NCI-H1417 treated with DMSO at 0.1 percent for 48 hours (cell line): ENCODE data around the gene MAML2.

Experiments
- DNase-seq: peaks from one replicate; lab custom pipeline; 2025; lab: John Stamatoyannopoulos, UW

The MAML2 gene

DNA sequence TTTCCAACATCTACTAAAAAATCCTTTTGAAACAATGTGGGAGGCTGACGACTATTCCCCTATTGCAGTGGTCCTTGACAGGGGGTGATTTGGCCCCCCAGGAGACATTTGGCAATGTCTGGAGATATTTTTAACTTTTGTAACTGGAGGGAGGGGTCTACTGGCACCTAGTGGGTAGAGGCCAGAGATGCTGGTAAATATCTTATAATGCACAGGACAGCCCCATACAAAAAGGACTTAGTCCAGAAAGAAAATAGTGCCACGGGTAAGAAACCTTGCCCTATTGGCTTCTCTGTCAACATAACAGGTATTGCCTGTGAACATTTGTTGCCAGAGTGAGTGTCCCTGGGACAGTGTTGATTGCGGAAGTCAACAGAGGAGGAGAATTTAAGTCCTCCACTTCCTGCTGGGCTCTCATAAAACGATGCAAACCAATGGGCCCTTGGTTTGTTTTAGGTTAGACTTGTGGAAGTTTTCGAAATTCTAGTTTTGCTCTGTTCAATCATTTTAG is 101.6 kb downstream of the MAML2 start:
- DNase-seq, result no peak

DNA sequence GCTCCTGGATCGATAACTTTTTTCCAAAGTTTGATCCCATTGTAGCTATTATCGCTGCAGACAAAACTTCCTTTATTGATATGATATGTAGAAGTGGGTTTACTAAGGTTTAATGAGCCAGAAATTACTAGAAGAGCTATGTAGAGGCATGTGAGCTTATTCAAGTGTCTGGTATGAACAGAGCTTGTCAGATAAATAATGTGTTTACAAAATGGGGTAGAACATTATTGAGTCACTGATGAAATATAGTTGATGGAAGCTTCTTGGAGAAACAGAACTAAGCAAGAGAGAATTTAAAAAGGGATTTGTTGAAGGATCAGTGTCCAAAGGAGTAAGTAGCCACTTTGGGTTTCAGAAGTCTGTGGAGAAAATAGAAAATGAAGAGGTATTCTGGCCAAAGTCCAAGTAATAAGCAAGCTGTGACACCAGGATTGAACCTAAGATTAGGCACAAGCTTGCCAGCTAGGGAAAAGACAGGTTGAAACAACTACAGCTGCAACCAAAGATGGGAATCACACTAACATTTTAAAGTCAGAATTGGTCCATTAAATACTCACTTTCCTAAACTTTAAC is 104.3 kb downstream of the MAML2 start:
- no peak for DNase-seq

DNA sequence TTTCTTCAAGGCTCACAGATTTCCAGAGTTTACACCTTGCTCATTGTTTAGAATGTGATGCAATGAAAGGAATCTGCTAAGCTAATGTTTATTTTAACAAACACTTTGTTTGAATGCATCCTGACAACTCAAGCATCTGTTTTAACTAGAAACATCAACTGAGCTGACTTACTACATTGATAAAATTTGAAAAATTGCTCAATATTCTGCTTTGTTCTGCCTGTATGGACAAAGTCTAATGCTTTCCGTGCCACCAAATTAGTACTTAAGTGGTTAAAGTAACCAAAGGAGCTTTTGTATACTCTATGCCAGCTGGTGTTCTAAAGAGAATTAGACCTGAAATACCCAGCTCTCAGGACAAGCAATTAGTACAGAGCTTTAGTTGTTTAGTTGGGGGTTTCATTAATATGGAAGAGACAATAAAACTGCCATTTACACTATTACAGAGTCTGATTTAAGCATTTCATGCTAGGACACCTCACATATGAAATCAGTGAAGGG is 105.2 kb downstream of the MAML2 start:
- DNase-seq, result peak; percentile 68

DNA sequence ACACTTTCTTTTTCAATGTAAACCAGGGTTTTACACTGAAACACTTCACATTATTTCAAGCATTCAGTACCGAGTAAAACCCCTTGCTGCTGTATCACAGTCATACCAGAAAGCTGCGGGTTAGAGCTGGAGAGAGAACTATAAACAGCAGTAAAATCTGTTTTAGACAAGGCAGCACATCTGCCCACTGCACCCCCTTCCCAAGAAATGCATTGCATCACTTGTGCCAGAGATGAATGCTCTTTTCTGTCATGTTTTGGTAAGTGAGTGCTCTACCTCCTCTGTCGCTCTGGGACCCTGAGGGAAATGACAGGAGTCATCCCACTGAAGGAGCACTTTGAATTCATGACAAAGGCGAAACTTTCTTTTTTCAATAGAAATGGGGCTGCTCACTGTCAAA is 107.2 kb downstream of the MAML2 start:
- DNase-seq, result no peak

DNA sequence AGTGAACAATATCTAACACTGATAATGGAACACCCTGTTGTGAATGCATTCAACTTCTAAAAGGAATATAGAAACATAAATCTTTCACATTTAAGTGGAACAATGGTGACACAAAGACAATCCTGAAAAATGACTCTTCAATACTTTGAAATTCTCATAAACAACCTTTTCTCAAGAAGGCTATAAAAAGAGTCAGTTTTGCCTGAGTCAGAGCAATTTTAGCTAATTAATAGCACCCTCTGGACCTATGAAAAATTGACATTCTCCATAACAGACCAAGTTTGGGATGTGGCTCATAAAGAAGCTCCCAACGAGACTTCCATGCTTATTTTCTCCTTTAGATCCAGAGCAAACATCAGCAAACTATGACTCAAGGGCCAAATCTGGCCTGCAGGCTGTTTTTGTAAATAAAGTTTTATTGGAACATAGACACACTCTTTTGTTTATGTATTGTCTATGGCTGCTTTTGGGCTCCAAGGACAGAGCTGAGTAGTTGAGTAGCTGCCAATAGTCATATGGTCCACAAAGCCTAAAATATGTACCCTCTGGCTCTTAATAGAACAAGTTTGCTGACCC is 108.0 kb downstream of the MAML2 start:
- no peak for DNase-seq

DNA sequence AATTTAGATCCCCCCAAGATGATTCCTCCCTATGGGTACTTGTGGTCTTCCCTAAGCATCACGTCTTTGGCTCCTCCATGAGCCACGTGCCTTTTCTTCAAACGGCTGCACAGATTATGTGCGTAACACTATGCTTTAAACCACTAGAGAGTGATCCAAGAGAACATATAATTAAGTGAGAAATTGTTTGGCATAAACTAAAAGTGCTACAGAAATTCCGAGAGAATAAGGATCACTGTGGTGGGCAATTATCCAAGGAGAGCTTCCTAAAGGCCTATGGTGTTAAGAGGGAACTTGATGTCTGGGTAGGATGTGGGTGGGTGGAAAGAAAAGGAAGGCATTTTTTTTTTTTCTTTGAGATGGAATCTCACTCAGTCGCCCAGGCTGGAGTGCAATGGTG is 110.9 kb downstream of the MAML2 start:
- no peak for DNase-seq

DNA sequence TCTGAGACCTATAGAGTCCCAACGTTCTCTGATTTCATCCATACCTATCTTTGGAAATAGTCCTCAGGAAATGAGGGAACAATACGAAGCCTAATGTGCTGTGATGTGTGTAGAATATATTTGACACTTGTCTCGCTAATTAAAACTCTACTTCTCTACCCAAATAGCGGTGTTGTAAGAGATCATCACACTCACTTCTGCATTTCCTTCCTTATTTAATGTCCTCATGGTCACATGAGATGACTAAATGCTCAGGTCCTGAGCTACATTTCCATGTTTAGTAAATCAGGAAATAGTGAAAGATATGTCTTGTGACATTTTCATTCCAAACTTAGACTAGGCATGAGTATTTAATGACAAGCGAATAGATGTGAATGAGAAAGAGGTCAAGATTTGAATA is 112.3 kb downstream of the MAML2 start:
- DNase-seq, result no peak

DNA sequence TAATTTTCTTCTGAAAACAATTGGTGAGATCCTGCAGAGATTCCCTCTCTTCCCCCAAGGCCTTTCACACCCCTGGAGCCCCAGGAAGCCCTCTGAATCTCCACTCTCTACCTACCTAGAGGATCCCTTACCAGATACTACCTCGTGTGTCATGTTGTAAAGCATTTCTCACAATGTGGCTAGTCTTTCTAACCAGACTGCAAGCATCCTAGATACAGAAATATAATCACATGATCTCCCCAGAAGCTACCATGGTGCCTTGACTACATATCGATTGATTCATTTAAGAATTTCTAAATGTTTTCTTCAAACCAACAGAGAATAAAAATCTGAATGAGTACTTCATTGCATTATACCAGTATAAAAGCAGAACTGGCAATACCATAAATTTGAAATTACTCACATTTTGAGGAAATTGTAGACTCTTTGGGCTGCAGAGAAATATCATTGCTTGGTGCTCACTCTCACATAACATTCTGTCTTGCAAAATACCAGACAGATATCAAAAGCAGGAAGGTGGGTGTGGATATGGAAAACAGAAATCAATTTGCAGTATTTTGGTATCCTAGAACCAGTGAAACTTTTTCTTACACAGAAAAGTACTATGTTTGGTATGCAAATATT is 113.5 kb downstream of the MAML2 start:
- DNase-seq, result no peak

DNA sequence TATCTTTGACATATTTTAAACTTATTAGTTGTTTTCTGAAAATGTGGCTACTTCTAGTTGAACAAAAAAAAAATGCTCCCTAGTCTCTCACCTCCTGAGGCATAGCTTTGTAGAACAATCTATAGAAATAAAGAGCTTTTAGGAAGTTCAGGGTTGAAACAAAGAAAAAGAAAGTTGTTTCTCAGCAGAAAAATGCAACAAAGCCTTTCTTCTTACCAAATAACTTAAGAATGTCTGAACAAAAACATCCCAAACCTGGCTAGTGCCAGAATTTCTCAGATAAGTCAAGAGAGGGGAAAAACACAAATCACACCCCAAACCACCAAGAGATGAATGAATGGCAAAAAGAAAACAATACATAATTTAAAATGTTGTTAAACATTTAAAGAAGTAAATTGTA is 114.1 kb downstream of the MAML2 start:
- no peak for DNase-seq

DNA sequence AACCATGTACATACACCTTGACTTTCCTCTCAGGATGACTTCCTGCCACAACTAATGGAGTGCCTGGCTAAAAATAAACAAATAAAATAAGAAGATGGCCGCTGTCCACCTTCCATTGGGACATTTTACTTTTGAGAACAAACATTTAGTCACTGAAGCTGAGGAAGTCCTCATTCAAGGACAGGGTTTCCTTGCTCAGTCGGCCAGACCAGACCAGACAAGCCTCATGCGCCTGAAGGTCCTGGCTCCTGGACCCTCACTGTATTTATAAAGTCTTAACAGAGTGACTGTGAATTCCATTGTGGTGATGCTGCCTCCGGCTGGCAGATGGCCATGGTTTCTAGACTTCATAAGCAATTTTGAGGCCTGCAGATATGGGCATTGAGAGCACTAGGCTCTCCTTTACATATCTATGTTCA is 114.5 kb downstream of the MAML2 start:
- DNase-seq, result no peak

DNA sequence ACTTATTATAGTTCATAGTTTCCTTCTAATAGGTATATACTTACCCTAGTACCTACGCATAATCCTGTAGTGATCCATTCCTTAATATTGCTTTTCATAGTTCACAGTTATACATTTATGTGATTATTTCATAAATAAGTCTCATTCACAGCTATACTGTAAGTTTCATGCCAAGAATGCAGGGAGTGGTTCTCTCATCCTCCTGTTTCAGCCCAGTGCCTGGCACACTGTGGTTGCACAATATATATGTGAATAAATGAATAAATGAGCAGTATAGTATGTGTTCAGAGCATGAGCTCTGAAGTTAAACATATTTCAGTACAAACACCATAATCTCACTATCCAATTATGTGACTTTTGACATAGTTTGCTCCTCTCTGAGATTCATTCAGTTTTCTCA is 115.8 kb downstream of the MAML2 start:
- no peak for DNase-seq

DNA sequence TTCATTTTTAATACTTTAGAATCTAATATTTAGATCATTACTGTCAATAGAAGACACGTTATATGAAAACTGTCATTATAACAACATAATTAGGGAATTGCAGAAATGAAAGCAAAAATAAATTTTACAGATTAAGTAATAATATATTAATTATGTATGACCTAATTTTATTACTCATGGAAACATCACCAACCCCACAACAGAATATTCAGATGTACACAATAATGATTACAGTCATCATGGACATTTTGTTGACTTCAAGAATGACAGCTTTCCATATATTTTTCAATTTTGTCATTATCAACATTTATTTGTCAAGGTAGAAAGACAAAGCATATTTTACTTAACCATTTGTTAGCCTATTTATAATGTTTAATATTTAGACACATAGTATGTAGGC is 119.9 kb downstream of the MAML2 start:
- no peak for DNase-seq

DNA sequence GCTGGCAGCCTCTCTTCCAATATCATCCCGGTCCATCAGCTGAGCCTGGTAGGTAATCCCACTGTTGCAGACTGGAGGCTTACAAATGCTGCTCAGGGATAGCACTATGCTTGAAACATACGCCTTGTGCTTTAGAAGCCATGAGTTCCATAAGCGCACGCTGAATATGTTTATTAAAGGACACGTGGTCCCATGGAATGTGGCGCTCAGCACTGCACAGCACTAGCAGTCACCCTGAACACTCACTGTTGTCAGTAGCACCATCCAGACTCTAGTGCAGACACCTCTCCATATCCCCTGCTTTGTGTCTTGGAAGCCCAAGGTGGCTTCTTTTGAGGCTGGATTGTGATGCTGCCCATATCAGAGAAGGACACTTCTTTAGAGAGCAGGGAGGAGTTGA is 120.9 kb downstream of the MAML2 start:
- no peak for DNase-seq

DNA sequence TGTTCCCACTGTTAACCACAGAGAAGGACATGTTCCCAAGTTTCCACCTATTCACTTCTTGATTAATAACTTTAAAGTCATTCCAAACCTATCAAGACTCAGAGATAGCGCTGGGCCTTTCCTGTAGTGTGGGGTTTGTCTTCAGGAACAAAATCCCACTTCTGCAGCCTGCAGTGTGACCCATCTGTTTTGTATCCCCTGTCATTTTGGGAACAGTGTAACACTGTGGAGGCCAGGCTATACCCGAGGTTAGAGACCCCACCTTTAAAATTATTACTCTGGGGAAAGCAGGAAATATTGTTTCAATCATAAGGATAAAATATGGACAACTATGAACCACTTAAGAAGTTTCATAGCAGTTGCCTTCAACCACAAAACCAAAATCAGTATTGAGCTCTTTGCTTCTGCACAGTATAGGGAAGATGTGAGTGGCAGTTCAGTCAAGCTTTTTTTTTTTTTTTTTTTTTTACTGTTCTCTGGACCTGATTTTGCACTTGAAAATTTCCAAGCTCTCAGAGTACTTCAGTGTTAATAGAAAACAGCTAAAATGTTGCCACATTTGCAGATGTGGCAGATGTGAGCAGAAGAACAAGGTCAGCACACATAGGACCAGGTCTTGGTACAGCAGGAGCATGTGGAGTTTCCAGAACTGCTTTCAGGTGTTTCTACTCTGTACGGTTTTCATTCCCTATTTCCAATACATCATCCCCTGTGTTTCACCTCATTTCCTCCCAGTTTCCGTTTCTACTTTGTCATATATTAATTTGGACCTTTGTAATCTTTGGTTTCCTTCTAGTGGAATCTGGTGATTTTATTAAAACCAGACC is 121.5 kb downstream of the MAML2 start:
- no peak for DNase-seq

DNA sequence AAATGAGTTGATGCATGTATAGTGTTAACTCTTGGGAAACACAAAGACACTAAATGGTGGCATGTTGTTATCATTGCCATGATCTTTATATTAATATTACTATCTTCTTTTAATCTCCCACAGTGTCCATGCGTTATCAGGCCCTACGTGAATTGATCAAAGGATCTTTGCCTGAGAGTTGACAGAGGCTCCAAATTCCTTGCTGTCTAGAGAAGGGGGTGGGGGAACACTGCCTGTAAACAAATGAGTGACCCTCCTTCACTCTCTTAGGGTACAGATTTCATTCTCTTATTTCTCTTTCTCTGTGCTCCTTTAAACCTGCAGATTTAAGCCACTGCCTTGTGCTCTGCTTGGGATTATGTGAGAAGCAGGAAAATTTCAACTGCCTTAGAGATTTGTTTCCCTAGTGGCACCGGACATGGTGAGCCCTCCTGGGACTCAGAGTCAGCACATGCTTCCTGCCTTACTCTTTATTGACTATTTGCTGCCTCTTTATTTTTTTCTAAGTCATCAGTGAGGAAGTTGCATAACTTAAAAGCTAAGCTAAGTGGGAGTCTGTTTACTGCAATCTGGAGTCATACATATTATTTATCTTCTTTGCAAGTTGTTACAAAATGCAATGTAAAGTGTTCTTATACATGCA is 122.9 kb downstream of the MAML2 start:
- no peak for DNase-seq

DNA sequence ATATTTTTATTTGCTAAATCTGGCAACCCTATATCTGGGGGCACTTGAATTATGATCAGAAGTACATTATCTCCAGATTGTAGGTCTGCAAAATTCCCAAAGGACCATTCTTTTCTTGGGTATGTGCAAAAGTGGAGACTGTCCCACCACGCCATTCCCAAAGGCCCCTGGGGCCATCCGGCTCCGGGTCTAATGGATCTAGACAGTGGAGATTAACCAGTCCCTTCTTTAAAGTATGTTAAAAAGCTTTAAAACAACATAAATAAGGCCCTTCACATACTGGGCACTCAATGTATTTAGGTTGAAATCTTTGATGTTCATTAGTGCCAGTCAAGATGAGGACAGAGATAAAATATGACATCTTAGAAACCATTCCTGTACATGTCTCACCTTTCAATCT is 124.1 kb downstream of the MAML2 start:
- DNase-seq, result no peak

DNA sequence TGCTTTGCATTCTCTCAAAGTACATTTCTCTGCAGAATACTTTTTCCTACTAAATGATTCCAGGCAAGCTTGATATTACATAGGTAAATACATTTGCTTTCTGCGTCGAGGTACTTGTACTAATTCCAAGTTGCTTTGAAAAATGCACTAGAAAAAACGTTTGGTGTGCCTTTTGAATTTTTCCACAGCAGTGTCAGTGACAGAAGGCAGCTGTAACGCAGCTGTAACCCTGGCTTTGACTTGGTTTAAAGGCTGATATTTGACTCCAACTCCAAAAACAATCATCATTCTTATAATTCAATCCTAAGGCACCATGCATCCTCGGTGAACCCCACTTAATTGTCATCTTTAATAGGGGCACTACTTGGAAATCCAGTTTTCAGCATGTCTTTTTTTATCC is 125.0 kb downstream of the MAML2 start:
- no peak for DNase-seq

DNA sequence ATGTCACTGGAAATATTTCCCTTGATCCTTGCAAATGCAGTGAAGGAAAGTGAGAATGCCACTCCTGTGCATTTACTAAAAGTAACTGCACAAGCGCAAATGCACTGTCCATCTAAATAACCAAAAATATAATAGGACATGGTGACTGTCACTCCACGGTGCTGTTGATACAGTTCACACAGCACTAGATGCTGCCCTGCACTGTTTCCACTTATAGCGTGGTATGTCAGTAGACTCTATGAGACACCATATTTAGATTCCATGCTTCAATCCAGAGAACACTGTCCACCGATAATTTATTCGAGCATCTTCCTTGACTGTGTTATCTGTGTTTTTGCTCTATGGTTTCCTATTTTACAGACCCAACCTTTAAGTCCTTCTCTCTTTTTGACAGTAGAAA is 125.8 kb downstream of the MAML2 start:
- no peak for DNase-seq

DNA sequence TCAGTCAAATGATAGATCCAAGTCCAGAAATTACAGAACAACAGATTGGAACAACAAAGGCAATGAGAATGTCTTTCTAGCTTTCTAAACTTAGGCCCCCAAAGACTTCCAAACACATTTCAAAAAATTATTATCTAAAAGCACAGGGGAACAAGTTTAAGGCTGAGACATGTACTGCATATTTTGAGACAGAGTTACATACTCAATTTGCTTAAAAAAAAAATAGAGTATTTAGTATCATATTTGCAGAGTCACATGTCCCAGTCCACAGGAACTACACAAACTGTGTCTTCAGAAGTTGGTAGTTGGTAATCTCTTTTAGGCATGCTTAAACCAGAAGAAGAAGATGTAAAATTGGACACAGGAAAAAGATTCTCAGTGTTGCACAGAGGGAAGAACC is 127.2 kb downstream of the MAML2 start:
- DNase-seq, result no peak

DNA sequence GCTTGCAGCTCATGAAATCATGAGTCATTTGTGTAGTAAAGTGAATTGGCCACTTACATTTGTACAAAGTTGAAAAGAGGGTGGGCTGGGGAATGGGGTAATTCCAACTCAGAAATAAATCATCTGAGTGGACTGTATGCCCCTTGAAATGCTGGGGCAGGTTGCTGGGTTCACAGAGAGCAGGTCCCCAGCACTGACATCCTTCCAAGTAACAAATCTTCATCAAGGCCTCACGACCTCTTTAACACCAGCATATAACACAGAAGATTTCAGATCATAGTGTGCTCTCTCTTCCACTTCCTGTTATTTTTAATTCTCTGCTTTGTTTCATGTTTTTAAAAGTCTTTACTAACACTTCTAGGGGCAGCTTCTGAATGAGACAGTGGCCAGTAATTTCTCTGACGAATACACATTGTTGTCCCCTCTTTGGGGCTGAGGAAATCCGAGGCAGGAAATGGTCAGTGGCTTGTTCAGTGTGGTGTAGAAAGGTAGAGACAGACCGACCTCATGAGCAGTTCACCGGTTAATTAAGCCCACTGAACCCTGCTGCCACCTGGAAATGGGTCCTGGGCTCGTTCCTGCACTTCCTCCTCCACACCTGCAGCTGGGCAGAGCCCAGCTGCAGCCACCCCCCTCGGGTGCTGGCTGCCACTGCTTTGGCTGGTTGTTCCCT is 127.7 kb downstream of the MAML2 start:
- no peak for DNase-seq

DNA sequence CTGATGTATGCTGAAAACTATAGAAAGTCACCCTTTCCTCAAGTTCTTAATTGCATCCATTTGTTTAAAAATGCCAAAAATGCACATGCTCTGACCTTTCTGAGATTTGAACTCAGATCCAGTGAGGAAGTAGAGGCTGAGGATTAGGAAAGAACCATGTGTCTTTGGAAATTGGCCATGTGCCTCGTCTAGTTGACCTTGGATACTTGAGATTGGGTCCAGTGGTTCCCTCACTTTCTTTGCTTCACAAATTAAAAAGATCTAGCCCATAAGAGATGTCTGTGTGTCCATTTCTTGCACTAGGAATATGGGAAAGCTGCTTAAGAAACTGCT is 128.3 kb downstream of the MAML2 start:
- no peak for DNase-seq

DNA sequence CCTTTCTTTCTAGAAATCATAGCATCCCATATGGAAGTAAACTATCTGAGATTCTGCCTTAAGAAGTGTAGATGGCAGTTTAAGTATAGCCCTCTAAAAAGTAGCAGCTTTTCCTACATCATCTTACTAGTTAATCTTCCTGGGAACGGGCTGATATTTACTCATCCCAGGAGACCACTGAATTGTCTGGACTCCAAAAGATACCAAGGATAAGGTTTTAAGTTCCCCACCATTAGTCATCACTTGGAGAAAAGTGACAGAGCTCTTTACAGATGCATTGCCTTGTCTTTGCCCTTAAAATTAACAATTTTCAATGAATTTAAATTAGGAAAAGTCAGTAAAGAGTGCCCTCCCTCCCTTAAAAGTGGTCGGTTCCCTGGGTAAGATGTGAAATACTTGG is 129.5 kb downstream of the MAML2 start:
- DNase-seq, result no peak
